SK-N-SH treated with all-trans-retinoic acid at 6 μM for 48 hours (cell line): ENCODE data around the gene PITPNC1.

Experiments used
- ATAC-seq: fragments of 200-7000 bp; cut with Tn5 transposase; 3 replicates; pipeline ENCODE4 v1.9.1; 2020; ENCODE audit warnings: mild to moderate bottlenecking, moderate library complexity
- ARNTL ChIP-seq: fragments of 450-650 bp; formaldehyde crosslinking; IDR thresholded peaks from 2 replicates; pipeline ENCODE4 v1.5.0; 2020; ENCODE audit warnings: low read depth, mild to moderate bottlenecking, moderate library complexity, borderline replicate concordance
- CREB5 ChIP-seq: fragments of 250-450 bp; sonication (Bioruptor Pico); IDR thresholded peaks from 2 replicates; pipeline ENCODE4 v1.5.1; 2020; ENCODE audit warnings: low read depth, mild to moderate bottlenecking, moderate library complexity
- CSDC2 ChIP-seq: fragments of 250-450 bp; sonication (Bioruptor Pico); IDR thresholded peaks from 2 replicates; pipeline ENCODE4 v1.5.0; 2020; ENCODE audit warnings: mild to moderate bottlenecking, moderate library complexity
- ESRRG ChIP-seq: fragments of 250-450 bp; sonication (Bioruptor Pico); IDR thresholded peaks from 2 replicates; pipeline ENCODE4 v1.6.1; 2021; ENCODE audit warnings: mild to moderate bottlenecking
- TCF4 ChIP-seq: fragments of 250-450 bp; sonication (Bioruptor Pico); IDR thresholded peaks from 2 replicates; pipeline ENCODE4 v1.8.0; 2021; ENCODE audit warnings: mild to moderate bottlenecking, moderate library complexity, borderline replicate concordance
- TOX ChIP-seq: fragments of 250-450 bp; sonication (Bioruptor Pico); IDR thresholded peaks from 2 replicates; pipeline ENCODE4 v1.8.0; 2021; ENCODE audit warnings: mild to moderate bottlenecking, moderate library complexity, borderline replicate concordance
- TSHZ2 ChIP-seq: fragments of 250-450 bp; sonication (Bioruptor Pico); IDR thresholded peaks from 2 replicates; pipeline ENCODE4 v1.5.0; 2020; ENCODE audit warnings: mild to moderate bottlenecking, moderate library complexity
- ZC3H10 ChIP-seq: fragments of 250-450 bp; sonication (Bioruptor Pico); IDR thresholded peaks from 2 replicates; pipeline ENCODE4 v1.5.1; 2021; ENCODE audit warnings: mild to moderate bottlenecking, moderate library complexity
- ZFP30 ChIP-seq: fragments of 450-650 bp; formaldehyde crosslinking; IDR thresholded peaks from 2 replicates; pipeline ENCODE4 v1.5.0; 2022; ENCODE audit warnings: mild to moderate bottlenecking, moderate library complexity
- ZNF70 ChIP-seq: fragments of 450-650 bp; formaldehyde crosslinking; IDR thresholded peaks from 2 replicates; pipeline ENCODE4 v1.5.0; 2020; ENCODE audit warnings: mild to moderate bottlenecking, moderate library complexity
- TF ChIP-seq, protein P1 (sequence below): fragments of 250-450 bp; sonication (Bioruptor Pico); IDR thresholded peaks from 2 replicates; pipeline ENCODE4 v1.5.1; 2021; ENCODE audit warnings: mild to moderate bottlenecking, moderate library complexity
- TF ChIP-seq, protein P2 (sequence below): fragments of 250-450 bp; sonication (Bioruptor Pico); IDR thresholded peaks from 2 replicates; pipeline ENCODE4 v1.8.0; 2021; ENCODE audit warnings: low read depth, mild to moderate bottlenecking, moderate library complexity, borderline replicate concordance
- TF ChIP-seq, protein P3 (sequence below): fragments of 250-450 bp; sonication (Bioruptor Pico); IDR thresholded peaks from 2 replicates; pipeline ENCODE4 v1.8.0; 2020; ENCODE audit warnings: mild to moderate bottlenecking, moderate library complexity, borderline replicate concordance

Gene PITPNC1

GRCh38 chr17:67658265-67658664 is 281.2 kb downstream of the PITPNC1 start (continued):
- TF ChIP-seq, protein P1, sequence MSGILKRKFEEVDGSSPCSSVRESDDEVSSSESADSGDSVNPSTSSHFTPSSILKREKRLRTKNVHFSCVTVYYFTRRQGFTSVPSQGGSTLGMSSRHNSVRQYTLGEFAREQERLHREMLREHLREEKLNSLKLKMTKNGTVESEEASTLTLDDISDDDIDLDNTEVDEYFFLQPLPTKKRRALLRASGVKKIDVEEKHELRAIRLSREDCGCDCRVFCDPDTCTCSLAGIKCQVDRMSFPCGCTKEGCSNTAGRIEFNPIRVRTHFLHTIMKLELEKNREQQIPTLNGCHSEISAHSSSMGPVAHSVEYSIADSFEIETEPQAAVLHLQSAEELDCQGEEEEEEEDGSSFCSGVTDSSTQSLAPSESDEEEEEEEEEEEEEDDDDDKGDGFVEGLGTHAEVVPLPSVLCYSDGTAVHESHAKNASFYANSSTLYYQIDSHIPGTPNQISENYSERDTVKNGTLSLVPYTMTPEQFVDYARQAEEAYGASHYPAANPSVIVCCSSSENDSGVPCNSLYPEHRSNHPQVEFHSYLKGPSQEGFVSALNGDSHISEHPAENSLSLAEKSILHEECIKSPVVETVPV (CRISPR knock-in tag): no peak
- TF ChIP-seq ESRRG (no peak), ARNTL (CRISPR knock-in tag) (no peak), TOX (CRISPR knock-in tag) (no peak), TCF4 (CRISPR knock-in tag) (no peak)

GRCh38 chr17:67659028-67659427 is 281.9 kb downstream of the PITPNC1 start:
- TF ChIP-seq ARNTL (CRISPR knock-in tag): no peak
- TF ChIP-seq CREB5: no peak
- TF ChIP-seq TSHZ2: no peak
- no peak for TF ChIP-seq CSDC2 (CRISPR knock-in tag)
- no peak for TF ChIP-seq TOX (CRISPR knock-in tag)
- TF ChIP-seq, protein P2, sequence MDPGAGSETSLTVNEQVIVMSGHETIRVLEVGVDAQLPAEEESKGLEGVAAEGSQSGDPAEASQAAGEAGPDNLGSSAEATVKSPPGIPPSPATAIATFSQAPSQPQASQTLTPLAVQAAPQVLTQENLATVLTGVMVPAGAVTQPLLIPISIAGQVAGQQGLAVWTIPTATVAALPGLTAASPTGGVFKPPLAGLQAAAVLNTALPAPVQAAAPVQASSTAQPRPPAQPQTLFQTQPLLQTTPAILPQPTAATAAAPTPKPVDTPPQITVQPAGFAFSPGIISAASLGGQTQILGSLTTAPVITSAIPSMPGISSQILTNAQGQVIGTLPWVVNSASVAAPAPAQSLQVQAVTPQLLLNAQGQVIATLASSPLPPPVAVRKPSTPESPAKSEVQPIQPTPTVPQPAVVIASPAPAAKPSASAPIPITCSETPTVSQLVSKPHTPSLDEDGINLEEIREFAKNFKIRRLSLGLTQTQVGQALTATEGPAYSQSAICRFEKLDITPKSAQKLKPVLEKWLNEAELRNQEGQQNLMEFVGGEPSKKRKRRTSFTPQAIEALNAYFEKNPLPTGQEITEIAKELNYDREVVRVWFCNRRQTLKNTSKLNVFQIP (CRISPR knock-in tag): no peak
- no peak for TF ChIP-seq ZFP30 (CRISPR knock-in tag)
- no peak for TF ChIP-seq ESRRG
- TF ChIP-seq, protein P1 (CRISPR knock-in tag): no peak
- no peak for ATAC-seq

DNA sequence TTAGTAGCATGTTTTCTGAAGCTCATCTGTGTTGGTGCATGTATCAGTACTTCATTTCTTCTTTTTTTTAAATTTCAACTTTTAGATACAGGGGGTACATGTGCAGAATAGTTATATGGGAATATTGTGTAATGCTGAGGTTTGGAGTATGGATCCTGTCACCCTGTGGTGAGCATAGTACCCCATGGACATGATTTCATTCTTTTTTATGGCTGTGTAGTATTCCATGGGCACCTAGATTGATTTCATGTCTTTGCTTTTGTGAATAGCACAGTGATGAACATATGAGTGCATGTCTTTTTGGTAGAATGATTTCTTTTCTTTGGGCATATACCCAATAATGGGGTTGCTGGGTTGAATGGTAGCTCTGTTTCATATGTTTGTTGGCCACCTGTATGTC is 285.6 kb downstream of the PITPNC1 start:
- ATAC-seq: no peak
- TF ChIP-seq ARNTL (CRISPR knock-in tag): no peak

DNA sequence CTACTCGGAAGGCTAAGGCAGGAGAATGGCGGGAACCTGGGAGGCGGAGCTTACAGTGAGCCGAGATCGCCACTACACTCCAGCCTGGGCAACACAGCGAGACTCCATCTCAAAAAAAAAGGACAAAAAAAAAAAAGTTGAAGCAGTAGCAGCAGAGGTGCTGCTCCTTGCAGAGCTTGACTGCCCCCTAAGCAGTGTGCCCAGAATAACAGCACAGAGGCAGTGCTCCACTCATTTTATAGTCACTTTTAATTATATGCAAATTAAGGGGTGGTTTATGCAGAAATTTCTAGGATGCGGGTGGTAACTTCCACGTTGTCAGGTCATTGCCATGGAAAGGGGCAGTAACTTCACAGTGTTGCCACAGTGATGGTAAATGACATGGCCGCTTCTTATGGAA is 286.4 kb downstream of the PITPNC1 start:
- no peak for ATAC-seq
- no peak for TF ChIP-seq ARNTL (CRISPR knock-in tag)
- no peak for TF ChIP-seq ZFP30 (CRISPR knock-in tag)
- TF ChIP-seq ESRRG: no peak
- TF ChIP-seq ZNF70 (CRISPR knock-in tag): no peak
- TF ChIP-seq, protein P3, sequence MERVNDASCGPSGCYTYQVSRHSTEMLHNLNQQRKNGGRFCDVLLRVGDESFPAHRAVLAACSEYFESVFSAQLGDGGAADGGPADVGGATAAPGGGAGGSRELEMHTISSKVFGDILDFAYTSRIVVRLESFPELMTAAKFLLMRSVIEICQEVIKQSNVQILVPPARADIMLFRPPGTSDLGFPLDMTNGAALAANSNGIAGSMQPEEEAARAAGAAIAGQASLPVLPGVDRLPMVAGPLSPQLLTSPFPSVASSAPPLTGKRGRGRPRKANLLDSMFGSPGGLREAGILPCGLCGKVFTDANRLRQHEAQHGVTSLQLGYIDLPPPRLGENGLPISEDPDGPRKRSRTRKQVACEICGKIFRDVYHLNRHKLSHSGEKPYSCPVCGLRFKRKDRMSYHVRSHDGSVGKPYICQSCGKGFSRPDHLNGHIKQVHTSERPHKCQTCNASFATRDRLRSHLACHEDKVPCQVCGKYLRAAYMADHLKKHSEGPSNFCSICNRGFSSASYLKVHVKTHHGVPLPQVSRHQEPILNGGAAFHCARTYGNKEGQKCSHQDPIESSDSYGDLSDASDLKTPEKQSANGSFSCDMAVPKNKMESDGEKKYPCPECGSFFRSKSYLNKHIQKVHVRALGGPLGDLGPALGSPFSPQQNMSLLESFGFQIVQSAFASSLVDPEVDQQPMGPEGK (CRISPR knock-in tag): no peak
- no peak for TF ChIP-seq TCF4 (CRISPR knock-in tag)
- no peak for TF ChIP-seq TOX (CRISPR knock-in tag)
- TF ChIP-seq TSHZ2: no peak
- TF ChIP-seq ZC3H10 (CRISPR knock-in tag): no peak
